ENCODE results near the gene ZBTB34. TPM values are rescaled to one million over a fixed set of nuclear protein-coding genes. Genes with fewer than 3 reads are reported as not detected.
A peak's percentile ranks its signal among the peaks of the same experiment; 100 is the strongest.

Gene ZBTB34
- total RNA-seq, 2 donors from 2014 or later, result 5.0 to 8.2 TPM

- Mint-ChIP-seq H3K4me3 (no peak overlapping the region), H3K27ac (no peak overlapping the region), H3K27me3 (peaks cover 62% of the 10 kb centered on the region), H3K4me1 (no peaks in the 10 kb centered on the region), H3K36me3 (ENCODE audit: low read depth) (peaks cover 2% of the 10 kb centered on the region)
- ATAC-seq (no peak), DNase-seq (no peak)
- H3K9me3 ChIP-seq (ENCODE audit: control insufficient read depth, low read length, poor library complexity, severe bottlenecking), result no peaks in the 10 kb centered on the region
Measured at GRCh38 chr9:126852086-126852688, 8.3 kb upstream of the ZBTB34 start.

- no peaks in the 10 kb centered on the region for H3K9me3 ChIP-seq (ENCODE audit: control insufficient read depth, low read length, poor library complexity, severe bottlenecking)
- no peak for ATAC-seq
- Mint-ChIP-seq H3K4me3 (no peak overlapping the region), H3K27ac (no peak overlapping the region), H3K27me3 (peaks cover 54% of the 10 kb centered on the region), H3K36me3 (ENCODE audit: low read depth) (peaks cover 2% of the 10 kb centered on the region), H3K4me1 (no peaks in the 10 kb centered on the region)
- no peak for DNase-seq
Measured at GRCh38 chr9:126853667-126854066, 6.8 kb upstream of the ZBTB34 start.

GRCh38 chr9:126854734-126855133 lies 5.7 kb upstream of the ZBTB34 start:
- no peak overlapping the region for H3K4me3 Mint-ChIP-seq
- DNase-seq (no peak), ATAC-seq (no peak)
- no peaks in the 10 kb centered on the region for H3K4me1 Mint-ChIP-seq
- no peak overlapping the region for H3K27ac Mint-ChIP-seq
- no peaks in the 10 kb centered on the region for H3K9me3 ChIP-seq (ENCODE audit: control insufficient read depth, low read length, poor library complexity, severe bottlenecking)
- H3K27me3 Mint-ChIP-seq, result peaks cover 54% of the 10 kb centered on the region
- H3K36me3 Mint-ChIP-seq (ENCODE audit: low read depth), result peaks cover 2% of the 10 kb centered on the region

- H3K27ac Mint-ChIP-seq, result no peak overlapping the region
- peaks cover 45% of the 10 kb centered on the region for H3K27me3 Mint-ChIP-seq
- ATAC-seq, result no peak
Measured at GRCh38 chr9:126856326-126856877, 4.0 kb upstream of the ZBTB34 start.

GRCh38 chr9:126857261-126857960 lies 3.0 kb upstream of the ZBTB34 start:
- DNase-seq, result no peak
- Mint-ChIP-seq H3K36me3 (ENCODE audit: low read depth) (peaks cover 2% of the 10 kb centered on the region), H3K27ac (no peak overlapping the region), H3K4me1 (peaks cover 12% of the 10 kb centered on the region), H3K4me3 (no peak overlapping the region), H3K27me3 (peaks cover 35% of the 10 kb centered on the region)
- no peaks in the 10 kb centered on the region for H3K9me3 ChIP-seq (ENCODE audit: control insufficient read depth, low read length, poor library complexity, severe bottlenecking)
- ATAC-seq, result no peak

More at GRCh38 chr9:126856326-126856877, 4.0 kb upstream of the ZBTB34 start:
- peaks cover 2% of the 10 kb centered on the region for H3K4me1 Mint-ChIP-seq
- DNase-seq, result no peak
- H3K4me3 Mint-ChIP-seq, result no peak overlapping the region
- peaks cover 2% of the 10 kb centered on the region for H3K36me3 Mint-ChIP-seq (ENCODE audit: low read depth)
- no peaks in the 10 kb centered on the region for H3K9me3 ChIP-seq (ENCODE audit: control insufficient read depth, low read length, poor library complexity, severe bottlenecking)

- Mint-ChIP-seq H3K27ac (no peak overlapping the region), H3K4me3 (peak overlapping the region; percentile 88), H3K27me3 (peaks cover 20% of the 10 kb centered on the region), H3K4me1 (peaks cover 17% of the 10 kb centered on the region), H3K36me3 (ENCODE audit: low read depth) (no peaks in the 10 kb centered on the region)
- DNase-seq (no peak), ATAC-seq (no peak)
- no peaks in the 10 kb centered on the region for H3K9me3 ChIP-seq (ENCODE audit: control insufficient read depth, low read length, poor library complexity, severe bottlenecking)
Measured at GRCh38 chr9:126859111-126859510, 1.3 kb upstream of the ZBTB34 start.

GRCh38 chr9:126860757-126861466 lies 473 bp downstream of the ZBTB34 start:
- no peaks in the 10 kb centered on the region for H3K9me3 ChIP-seq (ENCODE audit: control insufficient read depth, low read length, poor library complexity, severe bottlenecking)
- peaks cover 21% of the 10 kb centered on the region for H3K4me1 Mint-ChIP-seq
- H3K27ac Mint-ChIP-seq, result peak overlapping the region; percentile 90
- ATAC-seq (peak; percentile 12), DNase-seq (peak in 2 of 3 donors; percentile 11 to 17)
- peaks cover 2% of the 10 kb centered on the region for H3K36me3 Mint-ChIP-seq (ENCODE audit: low read depth)
- peak overlapping the region; percentile 92 for H3K4me3 Mint-ChIP-seq
- H3K27me3 Mint-ChIP-seq, result peaks cover 13% of the 10 kb centered on the region

- ATAC-seq, result no peak
- Mint-ChIP-seq H3K36me3 (ENCODE audit: low read depth) (peaks cover 4% of the 10 kb centered on the region), H3K27me3 (peaks cover 8% of the 10 kb centered on the region)
Measured at GRCh38 chr9:126861707-126862103, 1.3 kb downstream of the ZBTB34 start.

GRCh38 chr9:126862104-126862761 lies 1.8 kb downstream of the ZBTB34 start:
- no peak for DNase-seq
- peaks cover 21% of the 10 kb centered on the region for H3K4me1 Mint-ChIP-seq

More at GRCh38 chr9:126861707-126862103, 1.3 kb downstream of the ZBTB34 start:
- Mint-ChIP-seq H3K27ac (peak overlapping the region; percentile 90), H3K4me3 (peak overlapping the region; percentile 92), H3K4me1 (peaks cover 21% of the 10 kb centered on the region)
- no peak for DNase-seq
- no peaks in the 10 kb centered on the region for H3K9me3 ChIP-seq (ENCODE audit: control insufficient read depth, low read length, poor library complexity, severe bottlenecking)

GRCh38 chr9:126864771-126865170 lies 4.3 kb downstream of the ZBTB34 start:
- DNase-seq (no peak), ATAC-seq (no peak)
- H3K27me3 Mint-ChIP-seq, result no peaks in the 10 kb centered on the region
- H3K36me3 Mint-ChIP-seq (ENCODE audit: low read depth), result peaks cover 4% of the 10 kb centered on the region
- H3K27ac Mint-ChIP-seq, result no peak overlapping the region
- H3K9me3 ChIP-seq (ENCODE audit: control insufficient read depth, low read length, poor library complexity, severe bottlenecking), result no peaks in the 10 kb centered on the region
- peaks cover 30% of the 10 kb centered on the region for H3K4me1 Mint-ChIP-seq
- H3K4me3 Mint-ChIP-seq, result no peak overlapping the region

More at GRCh38 chr9:126862104-126862761, 1.8 kb downstream of the ZBTB34 start:
- peaks cover 6% of the 10 kb centered on the region for H3K27me3 Mint-ChIP-seq
- H3K27ac Mint-ChIP-seq, result peak overlapping the region; percentile 90
- no peak for ATAC-seq
- peak overlapping the region; percentile 92 for H3K4me3 Mint-ChIP-seq
- H3K36me3 Mint-ChIP-seq (ENCODE audit: low read depth), result peaks cover 4% of the 10 kb centered on the region
- no peaks in the 10 kb centered on the region for H3K9me3 ChIP-seq (ENCODE audit: control insufficient read depth, low read length, poor library complexity, severe bottlenecking)

GRCh38 chr9:126869368-126869767 lies 8.9 kb downstream of the ZBTB34 start:
- DNase-seq, result no peak
- no peak for ATAC-seq
- Mint-ChIP-seq H3K4me1 (peaks cover 17% of the 10 kb centered on the region), H3K27ac (peak overlapping the region; percentile 63), H3K36me3 (ENCODE audit: low read depth) (peaks cover 4% of the 10 kb centered on the region), H3K4me3 (no peak overlapping the region), H3K27me3 (no peaks in the 10 kb centered on the region)
- H3K9me3 ChIP-seq (ENCODE audit: control insufficient read depth, low read length, poor library complexity, severe bottlenecking), result no peaks in the 10 kb centered on the region

- DNase-seq (no peak), ATAC-seq (no peak)
- Mint-ChIP-seq H3K27me3 (no peaks in the 10 kb centered on the region), H3K36me3 (ENCODE audit: low read depth) (no peaks in the 10 kb centered on the region), H3K4me1 (peaks cover 31% of the 10 kb centered on the region), H3K27ac (no peak overlapping the region), H3K4me3 (no peak overlapping the region)
- no peaks in the 10 kb centered on the region for H3K9me3 ChIP-seq (ENCODE audit: control insufficient read depth, low read length, poor library complexity, severe bottlenecking)
Measured at GRCh38 chr9:126872516-126872915, 12.1 kb downstream of the ZBTB34 start.
